GM12878 (cell line): ENCODE measurements around the gene KCTD17. TPM values are rescaled to one million over a fixed set of nuclear protein-coding genes. Genes with fewer than 3 reads are reported as not detected.
A peak's percentile ranks its signal among the peaks of the same experiment; 100 is the strongest.

Source experiments
- ATAC-seq: fragments of 200-7000 bp; cut with Tn5 transposase; 3 replicates; pipeline ENCODE4 v1.9.1; 2020; ENCODE audit warnings: mild to moderate bottlenecking, moderate library complexity
- BruUV-seq: library from RNA; stranded (reverse); fragments of 400-500 nt; replicated peaks from 2 replicates; lab custom pipeline; 2021; lab: Mats Ljungman, UMichigan
- CTCF ChIA-PET: fragments of 300-600 bp; sonication (Branson Sonifier 250); formaldehyde crosslinking; extraction: SDS; loops from one replicate; lab custom pipeline; 2021; ENCODE audit warnings: inconsistent platforms; lab: Yijun Ruan, JAX
- POLR2A ChIA-PET: fragments of 350-600 bp; formaldehyde crosslinking; extraction: SDS; loops from one replicate; lab custom pipeline; 2021; ENCODE audit warnings: inconsistent platforms; lab: Charles Lee
- RAD21 ChIA-PET: fragments of 300-600 bp; sonication (Branson Sonifier 250); formaldehyde crosslinking; loops from one replicate; lab custom pipeline; 2023; ENCODE audit warnings: antibody characterized with exemption; ENCODE audit not compliant: unreplicated experiment; lab: Charles Lee
- SMC1A ChIA-PET: fragments of 300-600 bp; sonication (Branson Sonifier 250); formaldehyde crosslinking; loops from one replicate; lab custom pipeline; 2023; ENCODE audit not compliant: unreplicated experiment, uncharacterized antibody; lab: Charles Lee
- DNase-seq: peaks from one replicate; pipeline ENCODE4 v3.0.0-alpha.2; 2011; ENCODE audit warnings: low read depth, low spot score
- FAIRE-seq: peaks from 3 replicates; lab custom pipeline; 2011; peaks lifted over from hg19 to GRCh38; lab: Jason Lieb, UNC
- H2AFZ ChIP-seq: 2 replicates; pipeline ENCODE4 v1.6.0; 2011; ENCODE audit warnings: low read depth, low read length, control low read depth; ENCODE audit not compliant: control insufficient read depth
- H3K27ac ChIP-seq: 2 replicates; pipeline ENCODE4 v1.5.1; 2011; ENCODE audit warnings: control low read depth; ENCODE audit not compliant: control insufficient read depth, insufficient read depth
- H3K27me3 ChIP-seq, 2 experiments: replicated peaks in 1 of 2; 2 replicates each; pipeline versions ENCODE4 v1.6.0 to v1.6.1; 2011; ENCODE audit warnings: low read length in 1 of 2; ENCODE audit not compliant: control insufficient read depth in 2 of 2, insufficient read depth in 2 of 2
- H3K36me3 ChIP-seq, 2 experiments: 2 replicates each; pipeline ENCODE4 v1.5.1; 2011; ENCODE audit warnings: low read length in 1 of 2; ENCODE audit not compliant: control insufficient read depth in 2 of 2, insufficient read depth in 2 of 2
- H3K4me1 ChIP-seq: 2 replicates; pipeline ENCODE4 v1.6.1; 2011; ENCODE audit warnings: mild to moderate bottlenecking, low read length, moderate library complexity, mixed read lengths; ENCODE audit not compliant: control insufficient read depth, insufficient read depth
- H3K4me2 ChIP-seq: 2 replicates; pipeline ENCODE4 v1.6.0; 2011; ENCODE audit warnings: control low read depth; ENCODE audit not compliant: control insufficient read depth, insufficient read depth
- H3K4me3 ChIP-seq: fragments of 200-600 bp; sonication (generic); 2 replicates; pipeline ENCODE4 v1.5.1; 2016
- H3K79me2 ChIP-seq: 2 replicates; pipeline ENCODE4 v1.6.0; 2011; ENCODE audit warnings: low read length; ENCODE audit not compliant: control insufficient read depth, insufficient read depth
- H3K9ac ChIP-seq: 2 replicates; pipeline ENCODE4 v1.8.0; 2011; ENCODE audit warnings: low read length, control low read depth, mixed read lengths; ENCODE audit not compliant: control insufficient read depth, insufficient read depth
- H3K9me3 ChIP-seq: replicated peaks from 3 replicates; pipeline ENCODE4 v1.5.1; 2011; ENCODE audit warnings: mild to moderate bottlenecking, low read length; ENCODE audit not compliant: control insufficient read depth, insufficient read depth
- H4K20me1 ChIP-seq: 2 replicates; pipeline ENCODE4 v1.6.0; 2011; ENCODE audit not compliant: control insufficient read depth, insufficient read depth
- ATF7 ChIP-seq: fragments of 450-650 bp; IDR thresholded peaks from 2 replicates; pipeline ENCODE4 v1.6.1; 2016; ENCODE audit warnings: low read depth, mild to moderate bottlenecking
- BCL3 ChIP-seq: IDR thresholded peaks from 2 replicates; pipeline ENCODE4 v1.6.1; 2011; ENCODE audit warnings: borderline replicate concordance, low read depth, mild to moderate bottlenecking, moderate library complexity, low read length; ENCODE audit not compliant: insufficient read depth, poor library complexity, severe bottlenecking
- CHD1 ChIP-seq: IDR thresholded peaks from 2 replicates; pipeline ENCODE4 v1.6.1; 2012; ENCODE audit warnings: low read depth, low read length, improper control_type of control experiment
- CTCF ChIP-seq, 3 experiments: IDR thresholded peaks in 2 of 3; conservative IDR thresholded peaks in 1 of 3; 2 replicates each; pipeline ENCODE4 v1.5.1; 2011; ENCODE audit warnings: low read depth in 3 of 3, low read length in 3 of 3, mild to moderate bottlenecking in 3 of 3, control low read depth in 2 of 3, moderate library complexity in 2 of 3, inconsistent platforms in 1 of 3, mixed read lengths in 1 of 3; ENCODE audit not compliant: control insufficient read depth in 2 of 3, insufficient read depth in 1 of 3; ENCODE audit errors: extremely low read depth in 1 of 3
- GATAD2B ChIP-seq: fragments of 450-650 bp; conservative IDR thresholded peaks from 2 replicates; pipeline ENCODE4 v1.6.1; 2017; ENCODE audit warnings: low read depth, mild to moderate bottlenecking, moderate library complexity
- IRF4 ChIP-seq: IDR thresholded peaks from 2 replicates; pipeline ENCODE4 v1.6.1; 2011; ENCODE audit warnings: low read depth, low read length
- MTA2 ChIP-seq: fragments of 450-650 bp; IDR thresholded peaks from 2 replicates; pipeline ENCODE4 v1.6.1; 2016; ENCODE audit warnings: low read depth, mild to moderate bottlenecking, moderate library complexity
- RAD21 ChIP-seq: IDR thresholded peaks from 2 replicates; pipeline ENCODE4 v1.6.1; 2011; ENCODE audit warnings: mild to moderate bottlenecking, low read depth, low read length, moderate library complexity; ENCODE audit not compliant: insufficient read depth
- WGBS: methylation state at CpG from one replicate; pipeline ENCODE4 v1.1.6; 2016; ENCODE audit warnings: low lambda C conversion rate; ENCODE audit not compliant: insufficient replicate concordance, insufficient coverage; ENCODE audit errors: missing lambda C conversion rate; 5-methylcytosine and 5-hydroxymethylcytosine counted together
- in situ Hi-C: fragments of 300-500 bp; cut with MboI; formaldehyde crosslinking; loops from 9 replicates; pipeline ENCODE4 v1.14.3; 2018; ENCODE audit warnings: mixed read lengths
- intact Hi-C: fragments of 100-400 bp; cut with micrococcal nuclease; formaldehyde crosslinking; loops from one replicate; pipeline ENCODE4 v1.14.2; 2022; ENCODE audit not compliant: unreplicated experiment
- polyA plus RNA-seq, 11 experiments: library from polyadenylated mRNA; depleted of rRNA in 4 of 11; unstranded in 6 of 11; stranded (reverse) in 5 of 11; fragments of >200 nt; fragmentation: Nextera tagmentation in 4 of 11; fragmentation: Illumina TruSeq in 1 of 11; extraction: Ambion mirVana in 4 of 11; extraction: Trizol in 1 of 11; gene quantifications; 1 replicate in 1 of 11; 2 replicates in 10 of 11; pipeline versions ENCODE4 v1.2.1 to v1.2.3, GENCODE V29; 2011 to 2016; ENCODE audit warnings: inconsistent platforms in 2 of 11, missing spikeins in 2 of 11, low read depth in 1 of 11
- total RNA-seq, 4 experiments: library from RNA; depleted of rRNA in 3 of 4; stranded (reverse); fragments of >200 nt in 3 of 4; fragmentation: Illumina TruSeq in 1 of 4; extraction: Trizol in 1 of 4; gene quantifications; 2 replicates each; pipeline versions ENCODE4 v1.2.1 to v1.2.3, GENCODE V29; 2013 to 2021
- TF ChIP-seq, protein P1 (sequence below): fragments of 150-350 bp; IDR thresholded peaks from 2 replicates; pipeline ENCODE4 v1.6.1; 2014; ENCODE audit warnings: mild to moderate bottlenecking, low read depth, low read length

KCTD17 gene
- total and polyA plus RNA-seq, 10 of the 15 experiments (the other 5 are each of a cell fraction or from before 2014, with no cell fraction given): 0.16 to 18.4 (median 10.1) TPM; not detected in 1

GRCh38 chr22:37097346-37097745 is 45.8 kb downstream of the KCTD17 start (continued):
- TF ChIP-seq, protein P1, sequence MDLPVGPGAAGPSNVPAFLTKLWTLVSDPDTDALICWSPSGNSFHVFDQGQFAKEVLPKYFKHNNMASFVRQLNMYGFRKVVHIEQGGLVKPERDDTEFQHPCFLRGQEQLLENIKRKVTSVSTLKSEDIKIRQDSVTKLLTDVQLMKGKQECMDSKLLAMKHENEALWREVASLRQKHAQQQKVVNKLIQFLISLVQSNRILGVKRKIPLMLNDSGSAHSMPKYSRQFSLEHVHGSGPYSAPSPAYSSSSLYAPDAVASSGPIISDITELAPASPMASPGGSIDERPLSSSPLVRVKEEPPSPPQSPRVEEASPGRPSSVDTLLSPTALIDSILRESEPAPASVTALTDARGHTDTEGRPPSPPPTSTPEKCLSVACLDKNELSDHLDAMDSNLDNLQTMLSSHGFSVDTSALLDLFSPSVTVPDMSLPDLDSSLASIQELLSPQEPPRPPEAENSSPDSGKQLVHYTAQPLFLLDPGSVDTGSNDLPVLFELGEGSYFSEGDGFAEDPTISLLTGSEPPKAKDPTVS: no peak
- TF ChIP-seq GATAD2B: no peak

- ChIA-PET RAD21 (interaction anchor here (0.7 to 2.0 kb wide), 6 partner anchors 8 to 98 kb away, joined by 3 to 17 read pairs (median 4); no protein-coding TSS in a partner anchor), CTCF (interaction anchor here (0.6 to 2.7 kb wide), 12 partner anchors 9 to 161 kb away, joined by 3 to 12 read pairs (median 4); partner anchors contain the start of gene IL2RB), POLR2A (interaction anchor here (0.7 to 0.9 kb wide), 2 partner anchors 9 to 23 kb away, joined by 3 read pairs; no protein-coding TSS in a partner anchor), SMC1A (interaction anchor here (0.9 to 2.6 kb wide), 4 partner anchors 20 to 50 kb away, joined by 3 to 10 read pairs (median 3); no protein-coding TSS in a partner anchor)
- Histone ChIP-seq H3K9me3 (no peaks in the 10 kb centered on the region), H3K79me2 (no peaks in the 10 kb centered on the region), H4K20me1 (0 out of 2 replicates have a peak, but pooled peaks cover 3% of the 10 kb centered on the region), H3K36me3 (no peaks in the 10 kb centered on the region), H3K4me1 (peaks cover 6% of the 10 kb centered on the region; the same call in 1 of the 2 replicates), H3K27me3 (peaks cover 1 to 5% of the 10 kb centered on the region in 2 experiments; a peak in 3 of 4 replicates), H3K4me2 (no peak overlapping the region), H3K27ac (no peak overlapping the region), H3K4me3 (no peak overlapping the region), H2AFZ (no peak overlapping the region), H3K9ac (no peak overlapping the region)
- no peak for DNase-seq
- ATAC-seq: peak; percentile 54
- TF ChIP-seq RAD21 (peak; percentile 39; the same call in 1 of the 2 replicates), IRF4 (no peak), BCL3 (no peak), MTA2 (no peak), CTCF (IDR thresholded peaks at IDR 0.05 in 2 of 3, conservative IDR thresholded peaks at IDR 0.05 in 1 of 3; ENCODE audit: control insufficient read depth in 2 of 3, extremely low read depth in 1 of 3, insufficient read depth in 1 of 3, low read depth in 3 of 3, low read length in 3 of 3) (peak; percentile 35 to 38 (median 38); a peak in 5 of 6 replicates), CHD1 (no peak), ATF7 (peak; percentile 73)
- WGBS: 21% methylated on average over 10 of the region's 10 CpGs
- in situ Hi-C loops: no loop called here
- peak; percentile 44 for FAIRE-seq
- intact Hi-C loops: no loop called here
- no TSS peak for BruUV-seq
These were observed 47.5 kb downstream of the KCTD17 start for GRCh38 chr22:37098976-37099591.
